Stimulated activated CD4-positive, alpha-beta T cell treated with anti-CD3 and anti-CD28 coated beads, Interleukin-2, amount 100 ng/mL, for 48 hours (primary cell): ENCODE results near the gene ACTR3C.
"Not testable (repeated sequence)": the region's sequence is repeated elsewhere in the genome, so short reads cannot be mapped to it uniquely, and the experiment has no call there.

Experiments
- DNase-seq, 2 donors: peaks; one replicate each; pipeline ENCODE4 v3.0.0-alpha.2; 2020

Gene ACTR3C

DNA sequence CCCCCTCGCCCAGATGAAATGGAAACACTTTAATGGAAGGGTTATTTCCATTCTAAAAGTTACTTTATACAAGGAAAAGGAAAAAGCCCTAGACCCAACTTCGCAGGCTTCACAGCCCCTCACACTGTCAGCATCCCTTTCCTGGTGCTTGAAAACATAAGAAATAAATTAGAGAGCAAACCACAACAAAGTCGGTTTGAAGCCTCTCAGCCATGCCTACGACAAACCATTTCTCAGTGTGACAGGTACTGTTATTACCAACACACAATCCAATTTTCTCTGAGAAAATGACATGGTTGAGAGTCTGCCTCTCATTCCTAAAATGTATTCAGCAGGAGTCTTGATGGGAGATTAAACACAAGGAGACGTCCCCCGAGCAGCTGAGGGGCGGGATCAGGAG, 51.4 kb downstream of the ACTR3C start:
- DNase-seq: not testable (repeated sequence)

GRCh38 chr7:150270101-150270824, 53.1 kb downstream of the ACTR3C start:
- DNase-seq: not testable (repeated sequence)

DNA sequence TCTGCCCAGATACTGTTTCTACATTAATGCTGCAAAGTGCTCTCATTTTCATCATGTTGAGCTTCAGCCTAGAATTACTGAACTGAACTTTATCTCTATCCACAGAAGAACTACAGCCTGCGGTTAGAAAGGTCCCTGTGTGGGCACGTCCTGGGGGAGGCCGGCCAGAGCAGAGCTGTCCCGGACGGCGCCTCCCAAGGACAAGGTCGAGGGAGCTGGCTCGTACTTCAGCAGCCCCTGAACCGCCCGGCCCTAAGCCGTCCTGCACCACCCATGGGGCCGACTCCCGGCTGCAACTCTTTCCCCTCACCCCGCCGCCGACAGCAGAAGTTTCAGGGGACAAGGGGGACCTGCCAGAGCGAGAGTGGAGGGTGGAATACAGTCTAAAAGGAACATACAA, 54.5 kb downstream of the ACTR3C start:
- DNase-seq: not testable (repeated sequence)

DNA sequence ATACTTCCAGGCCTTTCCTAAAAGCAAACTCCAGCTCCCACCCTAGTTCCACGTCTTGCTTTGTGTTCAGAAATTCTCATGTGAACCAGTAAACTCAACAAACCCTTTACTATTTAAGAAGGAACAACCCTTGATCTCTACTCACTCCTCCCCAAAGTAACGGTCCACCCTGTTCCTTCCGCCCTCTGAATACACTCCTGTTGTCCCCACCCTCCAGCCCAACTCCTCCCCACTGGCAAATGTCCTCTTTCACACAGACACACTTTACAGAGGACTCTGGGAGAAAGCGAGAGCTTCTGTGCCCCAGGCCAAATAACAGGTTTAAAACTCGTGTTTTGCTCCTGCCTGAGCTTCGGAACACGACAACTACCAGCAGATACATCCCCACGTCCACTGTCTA, 55.1 kb downstream of the ACTR3C start:
- not testable (repeated sequence) for DNase-seq

DNA sequence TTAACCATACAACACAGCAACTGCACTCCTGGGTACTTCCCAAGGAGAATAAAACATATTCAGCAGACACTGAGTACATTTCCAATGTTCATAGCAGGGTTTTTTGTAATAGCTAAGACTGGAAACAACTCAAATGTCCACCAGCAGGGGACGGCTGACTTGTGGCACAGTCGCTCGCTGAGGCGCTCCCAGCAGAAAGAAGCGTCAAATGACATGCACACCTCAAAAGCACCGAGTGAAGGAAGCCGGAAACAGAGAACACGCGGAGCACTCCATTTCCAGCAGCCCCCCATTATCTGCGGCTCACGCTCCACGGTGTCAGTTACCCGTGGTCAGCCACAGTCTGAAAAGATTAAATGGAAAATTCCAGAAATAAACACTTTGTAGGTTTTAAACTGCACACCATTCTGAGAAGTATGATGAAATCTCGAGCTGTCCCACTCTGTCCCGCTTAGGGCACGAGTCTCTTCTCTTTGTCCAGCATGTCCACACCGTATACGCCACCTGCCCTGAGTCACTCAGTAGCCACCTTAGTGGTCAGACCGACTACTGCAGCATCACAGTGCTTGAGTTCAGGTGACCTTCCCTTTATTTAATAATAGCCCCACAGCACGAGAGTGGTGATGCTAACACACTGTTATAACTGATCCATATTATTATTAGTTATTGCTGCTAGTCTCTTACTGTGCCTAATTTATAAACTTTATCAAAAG, 56.2 kb downstream of the ACTR3C start:
- DNase-seq: not testable (repeated sequence)

- DNase-seq: not testable (repeated sequence)
Observed at GRCh38 chr7:150262656-150263055, 60.7 kb downstream of the ACTR3C start.

DNA sequence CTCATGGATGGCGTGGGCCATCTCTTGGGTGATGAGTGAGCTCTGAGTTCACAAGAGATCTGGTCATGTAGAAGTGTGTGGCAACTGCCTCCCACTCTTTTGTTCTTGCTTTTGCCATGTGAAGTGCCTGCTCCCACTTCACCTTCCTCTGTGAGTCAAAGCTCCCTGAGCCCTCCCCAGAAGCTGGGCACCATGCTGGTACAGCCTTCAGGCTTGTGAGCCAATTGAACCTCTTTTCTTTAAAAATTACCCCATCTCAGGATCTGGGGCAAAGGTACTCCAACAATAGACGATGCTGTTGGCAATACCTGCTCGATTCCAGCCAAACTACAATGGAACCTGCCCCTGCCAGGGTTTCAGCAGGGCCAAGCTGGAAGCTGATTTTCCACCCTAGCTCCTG, 75.6 kb downstream of the ACTR3C start:
- not testable (repeated sequence) for DNase-seq

GRCh38 chr7:150245208-150245607, 78.1 kb downstream of the ACTR3C start:
- not testable (repeated sequence) for DNase-seq

- DNase-seq: not testable (repeated sequence)
Observed at GRCh38 chr7:150242935-150243334, 80.4 kb downstream of the ACTR3C start.

GRCh38 chr7:150225444-150225843, 97.9 kb downstream of the ACTR3C start:
- DNase-seq: not testable (repeated sequence)

GRCh38 chr7:150222083-150222972, 101.0 kb downstream of the ACTR3C start:
- not testable (repeated sequence) for DNase-seq

DNA sequence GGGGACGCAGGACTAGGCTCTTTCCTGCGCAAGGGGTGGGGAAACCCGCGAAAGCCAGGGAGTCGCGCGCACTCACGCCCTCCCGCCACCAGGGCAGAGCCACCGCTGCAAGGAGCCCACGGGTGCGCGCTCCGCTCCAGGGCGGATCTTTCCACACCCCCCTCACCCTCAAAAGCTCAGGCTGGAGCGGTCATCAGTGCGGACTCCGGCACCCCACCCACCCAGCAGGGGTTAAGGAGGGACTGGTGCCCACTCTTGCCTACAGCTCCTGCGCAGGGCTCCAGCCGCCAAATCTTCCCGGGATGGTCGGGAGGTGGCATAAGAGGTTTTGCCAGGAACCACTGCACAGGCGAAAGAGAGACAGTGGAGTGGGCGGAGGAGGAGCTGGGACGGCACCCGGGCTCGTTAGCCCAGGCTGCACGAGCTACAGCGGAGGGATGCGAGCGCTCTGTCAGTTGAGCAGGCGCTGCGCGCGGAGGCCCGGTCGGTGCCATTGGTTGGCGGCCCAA, 102.6 kb downstream of the ACTR3C start:
- not testable (repeated sequence) for DNase-seq

DNA sequence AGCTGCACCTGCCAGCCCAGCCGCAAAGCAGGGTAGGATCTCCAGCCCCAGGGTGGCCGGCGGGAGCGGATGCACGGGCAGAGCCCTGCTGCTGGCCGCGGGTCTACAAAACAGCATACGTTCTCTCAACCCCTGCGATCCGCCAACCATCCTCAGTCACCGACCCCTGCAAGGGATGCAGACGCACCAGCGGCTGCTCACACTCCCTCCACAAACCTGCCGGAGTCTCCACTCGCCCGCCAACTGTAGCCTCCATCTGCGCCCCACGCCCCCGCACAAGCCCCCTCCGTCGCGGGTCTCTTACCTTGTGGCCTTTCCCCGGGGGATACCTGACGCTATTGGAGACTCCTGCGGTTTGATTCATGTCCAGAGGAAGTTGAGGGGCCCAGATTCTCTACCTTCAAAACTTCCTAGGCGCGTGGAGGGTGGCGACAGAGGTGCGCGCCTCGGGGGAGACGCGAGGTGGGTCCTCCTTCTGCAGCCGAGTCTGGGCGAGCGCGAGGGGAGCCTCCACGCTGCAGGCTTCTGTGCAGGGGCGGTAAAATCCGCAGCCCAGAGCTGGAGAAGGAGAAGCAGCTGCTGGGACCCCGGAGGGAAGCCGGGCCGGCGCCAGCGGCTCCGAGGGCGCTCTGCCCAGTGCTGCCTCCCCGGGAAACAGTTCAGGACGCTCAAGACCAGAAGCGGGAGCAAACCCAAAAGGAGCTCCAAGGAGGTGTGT, 103.2 kb downstream of the ACTR3C start:
- DNase-seq: not testable (repeated sequence)

DNA sequence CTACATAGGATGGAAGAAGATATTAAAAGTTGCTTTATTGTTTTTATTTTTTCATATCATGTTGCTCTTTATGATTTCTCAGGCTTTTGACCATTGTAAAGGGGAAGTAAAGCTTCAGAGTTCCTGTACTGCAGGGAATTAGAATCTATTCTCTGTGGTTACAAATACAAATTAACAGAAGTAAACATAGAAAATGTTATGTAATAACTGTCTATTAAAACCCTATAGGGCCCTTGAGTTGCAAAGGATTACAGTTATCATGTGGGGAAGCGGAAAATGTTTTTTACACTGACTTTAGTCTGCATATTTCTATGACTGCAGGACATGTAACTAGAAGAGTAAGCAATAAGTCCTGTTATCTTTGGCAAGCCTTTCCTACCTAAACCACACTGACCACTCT, 116.5 kb downstream of the ACTR3C start:
- DNase-seq: not testable (repeated sequence)

GRCh38 chr7:150205866-150206265, 117.5 kb downstream of the ACTR3C start:
- not testable (repeated sequence) for DNase-seq

DNA sequence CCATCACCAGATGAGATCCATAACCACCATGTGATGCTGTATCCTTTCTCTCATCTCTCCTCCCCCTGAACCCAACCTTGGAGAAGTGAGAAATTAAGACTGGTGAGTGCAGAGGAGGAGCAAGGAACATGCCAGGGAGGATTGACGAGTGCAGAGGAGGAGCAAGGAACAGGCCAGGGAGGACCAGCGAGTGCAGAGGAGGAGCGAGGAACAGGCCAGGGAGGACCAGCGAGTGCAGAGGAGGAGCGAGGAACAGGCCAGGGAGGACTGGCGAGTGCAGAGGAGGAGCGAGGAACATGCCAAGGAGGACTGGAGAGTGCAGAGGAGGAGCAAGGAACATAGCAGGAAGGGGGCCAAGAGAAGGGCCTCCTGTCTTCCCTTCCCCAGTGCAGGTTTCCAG, 118.8 kb downstream of the ACTR3C start:
- not testable (repeated sequence) for DNase-seq

DNA sequence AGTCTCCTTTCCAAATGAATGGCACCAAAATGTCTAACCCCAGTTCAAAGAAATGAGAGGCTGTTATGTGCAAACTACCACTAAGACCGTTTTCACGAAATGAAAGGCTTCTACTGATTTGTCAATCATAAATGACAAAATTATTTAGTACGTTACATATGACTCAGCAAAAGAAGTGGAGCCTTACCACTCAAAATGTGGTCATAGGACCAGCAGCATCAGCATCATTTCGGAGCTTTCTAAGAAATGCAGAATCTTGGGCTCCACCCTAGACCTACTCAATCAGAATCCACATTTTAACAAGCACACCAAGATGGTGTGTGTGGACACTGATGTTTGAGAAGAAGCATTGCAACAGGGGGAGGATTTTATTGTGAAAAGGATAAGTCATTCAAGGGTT, 120.5 kb downstream of the ACTR3C start:
- not testable (repeated sequence) for DNase-seq
